Measurements from ENCODE around the gene ANXA4.
"Not testable (repeated sequence)": the region's sequence is repeated elsewhere in the genome, so short reads cannot be mapped to it uniquely, and the experiment has no call there.

The ANXA4 gene

GRCh38 chr2:69711971-69712370 lies 30.0 kb upstream of the ANXA4 start:
- ChIA-PET POLR2A (ENCODE audit: low non-redundant PET) (no interaction called here), CTCF (no interaction called here)
- no peak for TF ChIP-seq CTCF (conservative IDR thresholded peaks at IDR 0.05; ENCODE audit: low read depth)
- no peak for DNase-seq (ENCODE audit: low spot score)
- H3K27ac ChIP-seq, result no peak overlapping the region

GRCh38 chr2:69714024-69714423 lies 27.9 kb upstream of the ANXA4 start:
- no peak for DNase-seq (ENCODE audit: low spot score)
- CTCF ChIA-PET, result no interaction called here
- TF ChIP-seq CTCF (conservative IDR thresholded peaks at IDR 0.05; ENCODE audit: low read depth), result no peak
- POLR2A ChIA-PET (ENCODE audit: low non-redundant PET), result no interaction called here
- H3K27ac ChIP-seq, result no peak overlapping the region

GRCh38 chr2:69714539-69715220 lies 27.3 kb upstream of the ANXA4 start:
- H3K27ac ChIP-seq; POLR2A ChIA-PET (ENCODE audit: low non-redundant PET); CTCF ChIA-PET: not testable (repeated sequence)
- TF ChIP-seq CTCF (conservative IDR thresholded peaks at IDR 0.05; ENCODE audit: low read depth), result peak; percentile 61
- DNase-seq (ENCODE audit: low spot score), result peak; percentile 63

- DNase-seq (ENCODE audit: low spot score), result no peak
- TF ChIP-seq CTCF (conservative IDR thresholded peaks at IDR 0.05; ENCODE audit: low read depth), result no peak
- ChIA-PET POLR2A (ENCODE audit: low non-redundant PET) (no interaction called here), CTCF (interaction anchor here (0.8 to 0.9 kb wide), 2 partner anchors 32 to 155 kb away, joined by 3 read pairs; no protein-coding TSS in a partner anchor)
- H3K27ac ChIP-seq, result no peak overlapping the region
Observed at GRCh38 chr2:69715964-69716363, 26.0 kb upstream of the ANXA4 start.

- TF ChIP-seq CTCF (conservative IDR thresholded peaks at IDR 0.05; ENCODE audit: low read depth), result no peak
- no peak for DNase-seq (ENCODE audit: low spot score)
- CTCF ChIA-PET, result interaction anchor here (0.7 to 0.9 kb wide), 3 partner anchors 12 to 156 kb away, joined by 3 read pairs; no protein-coding TSS in a partner anchor
- H3K27ac ChIP-seq, result no peak overlapping the region
- POLR2A ChIA-PET (ENCODE audit: low non-redundant PET), result no interaction called here
Observed at GRCh38 chr2:69716555-69717120, 25.3 kb upstream of the ANXA4 start.

GRCh38 chr2:69717186-69717585 lies 24.7 kb upstream of the ANXA4 start:
- H3K27ac ChIP-seq, result no peak overlapping the region
- ChIA-PET CTCF (interaction anchor here (0.7 kb wide), 1 partner anchor 13 kb away, joined by 3 read pairs; no protein-coding TSS in a partner anchor), POLR2A (ENCODE audit: low non-redundant PET) (no interaction called here)
- no peak for DNase-seq (ENCODE audit: low spot score)
- no peak for TF ChIP-seq CTCF (conservative IDR thresholded peaks at IDR 0.05; ENCODE audit: low read depth)

Measured in RWPE1 (cell line).